Thyroid gland (tissue), 4 donors: Measurements from ENCODE around the gene OR2B6.

Experiments
- CTCF ChIP-seq, 6 experiments: fragments of 200-600 bp in 3 of 6; fragments of 450-650 bp in 3 of 6; sonication (generic) in 3 of 6; IDR thresholded peaks; one replicate each; pipeline ENCODE4 v1.5.1; 2016 to 2019; ENCODE audit warnings: antibody characterized with exemption in 6 of 6, mild to moderate bottlenecking in 2 of 6, inconsistent platforms in 1 of 6, moderate library complexity in 1 of 6
- POLR2A ChIP-seq, 2 donors: fragments of 450-650 bp; IDR thresholded peaks; one replicate each; pipeline ENCODE4 v1.6.1; 2017; ENCODE audit warnings: antibody characterized with exemption in 2 of 2, mild to moderate bottlenecking in 2 of 2, moderate library complexity in 1 of 2

GRCh38 chr6:27956941-27957340 is at the start of gene OR2B6:
- TF ChIP-seq CTCF (IDR thresholded peaks at IDR 0.05) (no peak), POLR2A (IDR thresholded peaks at IDR 0.05) (no peak)
